DND-41 (cell line): ENCODE data around the gene C1orf174.

Source experiments
- CTCF ChIP-seq: IDR thresholded peaks from 2 replicates; pipeline ENCODE4 v1.5.1; 2012; ENCODE audit warnings: borderline replicate concordance, low read length, moderate library complexity, mild to moderate bottlenecking; ENCODE audit not compliant: poor library complexity, severe bottlenecking; ENCODE audit errors: extremely low read depth
- EZH2 ChIP-seq: IDR thresholded peaks from 3 replicates; pipeline ENCODE4 v1.6.1; 2012; ENCODE audit warnings: borderline replicate concordance, low read depth, mild to moderate bottlenecking, moderate library complexity, low read length, inconsistent platforms; ENCODE audit not compliant: severe bottlenecking

GRCh38 chr1:3940081-3940753 is 40.1 kb upstream of the C1orf174 start:
- TF ChIP-seq CTCF (no peak), EZH2 (no peak)
